ENCODE results near the gene RPS6KB2. TPM values are rescaled to one million over a fixed set of nuclear protein-coding genes. Genes with fewer than 3 reads are reported as not detected.
"Not testable (repeated sequence)": the region's sequence is repeated elsewhere in the genome, so short reads cannot be mapped to it uniquely, and the experiment has no call there.

Gene RPS6KB2
- total RNA-seq, 4 donors from 2014 or later, result 34.0 to 51.0 (median 48.0) TPM

DNA sequence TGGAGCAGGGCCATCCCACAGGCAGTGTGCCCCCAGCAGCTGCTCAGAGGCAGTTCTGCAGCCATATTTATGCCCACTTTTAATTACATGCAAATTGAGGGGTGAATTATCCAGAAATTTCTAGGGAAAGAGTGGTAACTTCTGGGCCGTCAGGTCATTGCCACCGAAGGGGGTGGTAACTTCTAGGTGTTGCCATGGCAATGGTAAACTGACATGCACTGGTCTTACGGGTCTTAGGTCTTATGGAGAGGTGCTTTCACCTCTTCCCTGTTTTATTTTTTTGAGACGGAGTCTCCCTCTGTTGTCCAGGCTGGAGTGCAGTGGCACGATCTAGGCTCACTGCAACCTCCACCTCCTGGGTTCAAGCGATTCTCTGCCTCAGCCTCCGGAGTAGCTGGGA lies 44.6 kb downstream of the RPS6KB2 start:
- DNase-seq (ENCODE audit: extremely low spot score), result no peak
- no peaks in the 10 kb centered on the region for H3K36me3 ChIP-seq
- TF ChIP-seq POLR2A (IDR thresholded peaks at IDR 0.05; ENCODE audit: low read depth) (no peak), EP300 (IDR thresholded peaks at IDR 0.05) (no peak), POLR2AphosphoS5 (IDR thresholded peaks at IDR 0.05) (no peak)
- TF ChIP-seq, protein P1, sequence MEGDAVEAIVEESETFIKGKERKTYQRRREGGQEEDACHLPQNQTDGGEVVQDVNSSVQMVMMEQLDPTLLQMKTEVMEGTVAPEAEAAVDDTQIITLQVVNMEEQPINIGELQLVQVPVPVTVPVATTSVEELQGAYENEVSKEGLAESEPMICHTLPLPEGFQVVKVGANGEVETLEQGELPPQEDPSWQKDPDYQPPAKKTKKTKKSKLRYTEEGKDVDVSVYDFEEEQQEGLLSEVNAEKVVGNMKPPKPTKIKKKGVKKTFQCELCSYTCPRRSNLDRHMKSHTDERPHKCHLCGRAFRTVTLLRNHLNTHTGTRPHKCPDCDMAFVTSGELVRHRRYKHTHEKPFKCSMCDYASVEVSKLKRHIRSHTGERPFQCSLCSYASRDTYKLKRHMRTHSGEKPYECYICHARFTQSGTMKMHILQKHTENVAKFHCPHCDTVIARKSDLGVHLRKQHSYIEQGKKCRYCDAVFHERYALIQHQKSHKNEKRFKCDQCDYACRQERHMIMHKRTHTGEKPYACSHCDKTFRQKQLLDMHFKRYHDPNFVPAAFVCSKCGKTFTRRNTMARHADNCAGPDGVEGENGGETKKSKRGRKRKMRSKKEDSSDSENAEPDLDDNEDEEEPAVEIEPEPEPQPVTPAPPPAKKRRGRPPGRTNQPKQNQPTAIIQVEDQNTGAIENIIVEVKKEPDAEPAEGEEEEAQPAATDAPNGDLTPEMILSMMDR (IDR thresholded peaks at IDR 0.05), result no peak
- WGBS, result 84% methylated on average over 7 of the region's 7 CpGs
- peaks cover 6 to 17% (median 16%) of the 10 kb centered on the region in 4 donors for H3K4me1 ChIP-seq
- H3K4me3 ChIP-seq, result no peak overlapping the region
- no peak overlapping the region for H3K27ac ChIP-seq (replicated peaks in 1 of 4)
- H3K27me3 ChIP-seq, result no peaks in the 10 kb centered on the region
- intact Hi-C loops (cut with DNase I), result no loop called here
- no peaks in the 10 kb centered on the region for H3K9me3 ChIP-seq

- H3K27me3 ChIP-seq; H3K36me3 ChIP-seq; H3K4me1 ChIP-seq; H3K4me3 ChIP-seq; DNase-seq (ENCODE audit: extremely low spot score); intact Hi-C loops (cut with DNase I); H3K9me3 ChIP-seq; H3K27ac ChIP-seq (replicated peaks in 1 of 4): not testable (repeated sequence)
- WGBS, result 81% methylated on average over 10 of the region's 10 CpGs
Measured at GRCh38 chr11:67476692-67477091, 48.4 kb downstream of the RPS6KB2 start.

DNA sequence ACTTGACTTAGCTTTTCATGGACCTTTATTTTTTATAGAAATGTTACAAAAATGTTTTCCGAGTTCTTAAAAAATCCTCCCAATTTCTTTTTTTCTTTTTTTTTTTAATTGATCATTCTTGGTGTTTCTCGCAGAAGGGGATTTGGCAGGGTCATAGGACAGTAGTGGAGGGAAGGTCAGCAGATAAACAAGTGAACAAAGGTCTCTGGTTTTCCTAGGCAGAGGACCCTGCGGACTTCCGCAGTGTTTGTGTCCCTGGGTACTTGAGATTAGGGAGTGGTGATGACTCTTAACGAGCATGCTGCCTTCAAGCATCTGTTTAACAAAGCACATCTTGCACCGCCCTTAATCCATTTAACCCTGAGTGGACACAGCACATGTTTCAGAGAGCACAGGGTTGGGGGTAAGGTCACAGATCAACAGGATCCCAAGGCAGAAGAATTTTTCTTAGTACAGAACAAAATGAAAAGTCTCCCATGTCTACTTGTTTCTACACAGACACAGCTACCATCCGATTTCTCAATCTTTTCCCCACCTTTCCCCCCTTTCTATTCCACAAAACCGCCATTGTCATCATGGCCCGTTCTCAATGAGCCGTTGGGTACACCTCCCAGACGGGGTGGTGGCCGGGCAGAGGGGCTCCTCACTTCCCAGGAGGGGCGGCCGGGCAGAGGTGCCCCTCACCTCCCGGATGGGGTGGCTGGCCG lies 49.2 kb downstream of the RPS6KB2 start:
- H3K27ac ChIP-seq (replicated peaks in 1 of 4); DNase-seq (ENCODE audit: extremely low spot score); H3K4me1 ChIP-seq; intact Hi-C loops (cut with DNase I); H3K36me3 ChIP-seq; H3K9me3 ChIP-seq; H3K27me3 ChIP-seq; H3K4me3 ChIP-seq: not testable (repeated sequence)
- 80% methylated on average over 15 of the region's 16 CpGs for WGBS

GRCh38 chr11:67482275-67482826 lies 54.1 kb downstream of the RPS6KB2 start:
- DNase-seq (ENCODE audit: extremely low spot score), result no peak
- intact Hi-C loops (cut with DNase I), result no loop called here
- Histone ChIP-seq H3K4me1 (peaks cover 18 to 43% (median 38%) of the 10 kb centered on the region in 4 donors), H3K27me3 (no peaks in the 10 kb centered on the region), H3K36me3 (peaks cover 4 to 18% (median 6%) of the 10 kb centered on the region in 4 donors), H3K4me3 (peak overlapping the region; percentile 58 to 72 (median 62)), H3K27ac (replicated peaks in 1 of 4) (peak overlapping the region; percentile 80 to 87 (median 82)), H3K9me3 (no peaks in the 10 kb centered on the region)
- peak; percentile 29 for TF ChIP-seq EP300 (IDR thresholded peaks at IDR 0.05)
- TF ChIP-seq POLR2A (IDR thresholded peaks at IDR 0.05; ENCODE audit: low read depth), result no peak
- TF ChIP-seq POLR2AphosphoS5 (IDR thresholded peaks at IDR 0.05), result no peak
- TF ChIP-seq, protein P1 (IDR thresholded peaks at IDR 0.05), result no peak
- WGBS, result 55% methylated on average over 19 of the region's 19 CpGs

- Histone ChIP-seq H3K27me3 (no peaks in the 10 kb centered on the region), H3K4me1 (peaks cover 18 to 43% (median 38%) of the 10 kb centered on the region in 4 donors), H3K36me3 (peaks cover 7 to 26% (median 14%) of the 10 kb centered on the region in 4 donors), H3K27ac (replicated peaks in 1 of 4) (peak within 1 kb of the TSS; percentile 80 to 87 (median 82)), H3K4me3 (peak within 1 kb of the TSS; percentile 58 to 72 (median 62)), H3K9me3 (no peaks in the 10 kb centered on the region)
- TF ChIP-seq EP300 (IDR thresholded peaks at IDR 0.05), result no peak
- TF ChIP-seq POLR2AphosphoS5 (IDR thresholded peaks at IDR 0.05), result peak; percentile 90 to 92
- TF ChIP-seq, protein P1 (IDR thresholded peaks at IDR 0.05), result peak in 2 of 3 experiments; percentile 14 to 43
- DNase-seq (ENCODE audit: extremely low spot score), result peak; percentile 99
- WGBS, result 14% methylated on average over 28 of the region's 60 CpGs
- intact Hi-C loops (cut with DNase I), result no loop called here
Measured at GRCh38 chr11:67482827-67483798, 54.8 kb downstream of the RPS6KB2 start, which contains the start of gene AIP. Gene AIP (plus strand): TSS chr11:67483026. CDS start chr11:67483159, 133 bp downstream.
